HepG2 (cell line): ENCODE data around the gene ALDH3B1. TPM values are rescaled to one million over a fixed set of nuclear protein-coding genes. Genes with fewer than 3 reads are reported as not detected.
A peak's percentile ranks its signal among the peaks of the same experiment; 100 is the strongest.

ENCODE experiments used
- ELF1 ChIP-seq: sonication (generic); formaldehyde crosslinking; IDR thresholded peaks from 2 replicates; pipeline ENCODE4 v1.4.0; 2020; ENCODE audit warnings: missing genetic modification reagents
- HMG20B ChIP-seq: conservative IDR thresholded peaks from 2 replicates; pipeline ENCODE4 v1.6.1; 2016; ENCODE audit warnings: missing genetic modification reagents, missing compliant biosample characterization
- ISL2 ChIP-seq: sonication (generic); formaldehyde crosslinking; IDR thresholded peaks from 2 replicates; pipeline ENCODE4 v1.5.0; 2020; ENCODE audit warnings: missing genetic modification reagents
- KLF16 ChIP-seq, 2 experiments: sonication (generic) in 1 of 2; formaldehyde crosslinking in 1 of 2; IDR thresholded peaks; 2 replicates each; pipeline versions ENCODE4 v1.6.1 to v1.8.0; 2016 to 2023; ENCODE audit warnings: missing genetic modification reagents in 2 of 2, missing compliant biosample characterization in 1 of 2
- KMT2A ChIP-seq: sonication (generic); formaldehyde crosslinking; IDR thresholded peaks from 2 replicates; pipeline ENCODE4 v1.4.0; 2020; ENCODE audit warnings: missing genetic modification reagents
- MYNN ChIP-seq: sonication (generic); formaldehyde crosslinking; IDR thresholded peaks from 2 replicates; pipeline ENCODE4 v1.4.0; 2020; ENCODE audit warnings: mild to moderate bottlenecking, low read depth, missing genetic modification reagents
- SOX5 ChIP-seq: IDR thresholded peaks from 2 replicates; pipeline ENCODE4 v1.6.1; 2016; ENCODE audit warnings: borderline replicate concordance
- TMF1 ChIP-seq: sonication (generic); formaldehyde crosslinking; IDR thresholded peaks from 2 replicates; pipeline ENCODE4 v1.8.1; 2022; ENCODE audit warnings: low read depth, missing genetic modification reagents
- TRIM22 ChIP-seq: fragments of 450-650 bp; IDR thresholded peaks from 2 replicates; pipeline ENCODE4 v1.6.1; 2017
- ZEB1 ChIP-seq: IDR thresholded peaks from 2 replicates; pipeline ENCODE4 v1.6.1; 2012; ENCODE audit warnings: mild to moderate bottlenecking, low read depth, inconsistent platforms; ENCODE audit not compliant: insufficient replicate concordance
- ZNF292 ChIP-seq: sonication (generic); formaldehyde crosslinking; IDR thresholded peaks from 2 replicates; pipeline ENCODE4 v1.8.1; 2022; ENCODE audit warnings: mild to moderate bottlenecking, low read depth, missing genetic modification reagents, borderline replicate concordance
- ZNF839 ChIP-seq: sonication (generic); formaldehyde crosslinking; IDR thresholded peaks from 2 replicates; pipeline ENCODE4 v1.4.0; 2020; ENCODE audit warnings: missing genetic modification reagents, mild to moderate bottlenecking, borderline replicate concordance
- ZSCAN12 ChIP-seq: sonication (generic); formaldehyde crosslinking; IDR thresholded peaks from 2 replicates; pipeline ENCODE4 v1.9.0; 2021; ENCODE audit warnings: mild to moderate bottlenecking, missing genetic modification reagents
- polyA plus RNA-seq, 8 experiments: library from polyadenylated mRNA; depleted of rRNA in 3 of 8; stranded (reverse) in 7 of 8; unstranded in 1 of 8; fragments of >200 nt; fragmentation: Illumina TruSeq in 4 of 8; extraction: Trizol in 4 of 8; gene quantifications; 2 replicates each; pipeline versions ENCODE4 v1.2.1 to v1.2.3, GENCODE V29; 2011 to 2016; ENCODE audit warnings: low read depth in 4 of 8, missing spikeins in 1 of 8, mixed read lengths in 1 of 8; ENCODE audit not compliant: insufficient read depth in 1 of 8
- total RNA-seq, 5 experiments: library from RNA; depleted of rRNA; stranded (reverse); fragments of >200 nt; fragmentation: Illumina TruSeq; extraction: Trizol; gene quantifications; 2 replicates each; pipeline ENCODE4 v1.2.3, GENCODE V29; 2016; ENCODE audit warnings: low read depth in 1 of 5
- TF ChIP-seq, protein P1 (sequence below): sonication (generic); formaldehyde crosslinking; IDR thresholded peaks from 2 replicates; pipeline ENCODE4 v1.4.0; 2020; ENCODE audit warnings: missing genetic modification reagents
- TF ChIP-seq, protein P2 (sequence below), 2 experiments: sonication (generic) in 1 of 2; formaldehyde crosslinking in 1 of 2; IDR thresholded peaks; 2 replicates each; pipeline versions ENCODE4 v1.6.1 to v1.9.0; 2014 to 2022; ENCODE audit warnings: antibody characterized with exemption in 1 of 2, borderline replicate concordance in 1 of 2, inconsistent platforms in 1 of 2, low read depth in 1 of 2, missing genetic modification reagents in 1 of 2

The ALDH3B1 gene
- total and polyA plus RNA-seq, 2 of the 13 experiments (the other 11 are each of a cell fraction or from before 2014, with no cell fraction given): 4.0 to 6.7 TPM

DNA sequence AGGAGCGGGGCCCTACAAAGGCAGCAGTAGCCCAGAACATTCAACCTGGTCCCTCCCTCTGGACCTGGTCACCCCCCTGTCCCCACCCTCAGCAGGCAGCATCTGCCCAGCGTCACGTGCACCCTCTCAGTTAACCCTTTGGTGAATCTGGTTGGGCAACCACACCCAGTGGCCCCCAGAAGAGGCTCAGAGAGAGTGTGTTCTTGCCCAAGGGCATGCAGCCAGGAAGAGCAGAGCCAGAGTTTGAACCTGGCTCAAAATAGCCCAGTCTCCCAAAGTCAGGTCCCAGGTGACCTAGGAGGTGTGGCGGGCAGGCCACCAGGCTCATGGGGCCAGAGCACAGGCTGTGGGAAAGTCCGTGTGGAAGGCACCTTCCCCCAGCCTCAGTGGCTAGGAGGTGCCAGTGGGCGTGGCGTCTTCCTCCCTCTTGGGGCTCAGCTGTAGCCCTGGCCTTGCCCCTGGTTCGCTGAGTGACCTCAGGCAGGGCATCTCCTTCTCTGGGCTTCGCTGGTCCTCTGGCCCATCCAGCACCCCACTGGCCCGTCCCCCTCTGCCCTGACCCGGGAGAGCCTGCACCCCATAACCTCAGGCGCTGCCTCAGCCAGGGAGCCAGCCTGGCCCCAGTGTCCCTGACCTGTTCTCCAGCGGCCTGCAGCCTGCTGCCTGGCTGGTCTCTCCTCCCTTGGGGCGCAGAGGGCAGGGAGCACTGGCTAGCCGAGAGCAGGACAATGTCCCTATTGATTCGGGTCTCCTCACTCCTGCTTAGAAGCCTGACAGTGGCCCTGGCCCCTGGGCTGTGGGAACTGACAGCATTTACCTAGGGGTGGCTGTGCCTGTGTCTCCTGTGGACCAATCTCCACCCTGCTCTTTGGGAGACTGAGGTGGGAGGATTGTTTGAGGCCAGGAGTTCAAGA lies 7.0 kb downstream of the ALDH3B1 start (continued):
- no peak for TF ChIP-seq TRIM22
- TF ChIP-seq KLF16 (CRISPR knock-in tag; IDR thresholded peaks at IDR 0.05): peak in 1 of 2 experiments; percentile 31; a peak in 1 of 4 replicates
- no peak for TF ChIP-seq MYNN (CRISPR knock-in tag)
- TF ChIP-seq TMF1 (CRISPR knock-in tag): no peak
- peak; percentile 45 for TF ChIP-seq ZEB1
- TF ChIP-seq ISL2 (CRISPR knock-in tag): 0 out of 2 replicates have a peak, but pooled peaks have one; percentile 73
- TF ChIP-seq ZNF839 (CRISPR knock-in tag): no peak; the same call in 1 of the 2 replicates
- TF ChIP-seq, protein P1, sequence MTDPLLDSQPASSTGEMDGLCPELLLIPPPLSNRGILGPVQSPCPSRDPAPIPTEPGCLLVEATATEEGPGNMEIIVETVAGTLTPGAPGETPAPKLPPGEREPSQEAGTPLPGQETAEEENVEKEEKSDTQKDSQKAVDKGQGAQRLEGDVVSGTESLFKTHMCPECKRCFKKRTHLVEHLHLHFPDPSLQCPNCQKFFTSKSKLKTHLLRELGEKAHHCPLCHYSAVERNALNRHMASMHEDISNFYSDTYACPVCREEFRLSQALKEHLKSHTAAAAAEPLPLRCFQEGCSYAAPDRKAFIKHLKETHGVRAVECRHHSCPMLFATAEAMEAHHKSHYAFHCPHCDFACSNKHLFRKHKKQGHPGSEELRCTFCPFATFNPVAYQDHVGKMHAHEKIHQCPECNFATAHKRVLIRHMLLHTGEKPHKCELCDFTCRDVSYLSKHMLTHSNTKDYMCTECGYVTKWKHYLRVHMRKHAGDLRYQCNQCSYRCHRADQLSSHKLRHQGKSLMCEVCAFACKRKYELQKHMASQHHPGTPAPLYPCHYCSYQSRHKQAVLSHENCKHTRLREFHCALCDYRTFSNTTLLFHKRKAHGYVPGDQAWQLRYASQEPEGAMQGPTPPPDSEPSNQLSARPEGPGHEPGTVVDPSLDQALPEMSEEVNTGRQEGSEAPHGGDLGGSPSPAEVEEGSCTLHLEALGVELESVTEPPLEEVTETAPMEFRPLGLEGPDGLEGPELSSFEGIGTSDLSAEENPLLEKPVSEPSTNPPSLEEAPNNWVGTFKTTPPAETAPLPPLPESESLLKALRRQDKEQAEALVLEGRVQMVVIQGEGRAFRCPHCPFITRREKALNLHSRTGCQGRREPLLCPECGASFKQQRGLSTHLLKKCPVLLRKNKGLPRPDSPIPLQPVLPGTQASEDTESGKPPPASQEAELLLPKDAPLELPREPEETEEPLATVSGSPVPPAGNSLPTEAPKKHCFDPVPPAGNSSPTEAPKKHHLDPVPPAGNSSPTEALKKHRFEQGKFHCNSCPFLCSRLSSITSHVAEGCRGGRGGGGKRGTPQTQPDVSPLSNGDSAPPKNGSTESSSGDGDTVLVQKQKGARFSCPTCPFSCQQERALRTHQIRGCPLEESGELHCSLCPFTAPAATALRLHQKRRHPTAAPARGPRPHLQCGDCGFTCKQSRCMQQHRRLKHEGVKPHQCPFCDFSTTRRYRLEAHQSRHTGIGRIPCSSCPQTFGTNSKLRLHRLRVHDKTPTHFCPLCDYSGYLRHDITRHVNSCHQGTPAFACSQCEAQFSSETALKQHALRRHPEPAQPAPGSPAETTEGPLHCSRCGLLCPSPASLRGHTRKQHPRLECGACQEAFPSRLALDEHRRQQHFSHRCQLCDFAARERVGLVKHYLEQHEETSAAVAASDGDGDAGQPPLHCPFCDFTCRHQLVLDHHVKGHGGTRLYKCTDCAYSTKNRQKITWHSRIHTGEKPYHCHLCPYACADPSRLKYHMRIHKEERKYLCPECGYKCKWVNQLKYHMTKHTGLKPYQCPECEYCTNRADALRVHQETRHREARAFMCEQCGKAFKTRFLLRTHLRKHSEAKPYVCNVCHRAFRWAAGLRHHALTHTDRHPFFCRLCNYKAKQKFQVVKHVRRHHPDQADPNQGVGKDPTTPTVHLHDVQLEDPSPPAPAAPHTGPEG: no peak; the same call in 1 of the 2 replicates
- TF ChIP-seq HMG20B (CRISPR knock-in tag): peak; percentile 16; the same call in 1 of the 2 replicates
- TF ChIP-seq, protein P2, sequence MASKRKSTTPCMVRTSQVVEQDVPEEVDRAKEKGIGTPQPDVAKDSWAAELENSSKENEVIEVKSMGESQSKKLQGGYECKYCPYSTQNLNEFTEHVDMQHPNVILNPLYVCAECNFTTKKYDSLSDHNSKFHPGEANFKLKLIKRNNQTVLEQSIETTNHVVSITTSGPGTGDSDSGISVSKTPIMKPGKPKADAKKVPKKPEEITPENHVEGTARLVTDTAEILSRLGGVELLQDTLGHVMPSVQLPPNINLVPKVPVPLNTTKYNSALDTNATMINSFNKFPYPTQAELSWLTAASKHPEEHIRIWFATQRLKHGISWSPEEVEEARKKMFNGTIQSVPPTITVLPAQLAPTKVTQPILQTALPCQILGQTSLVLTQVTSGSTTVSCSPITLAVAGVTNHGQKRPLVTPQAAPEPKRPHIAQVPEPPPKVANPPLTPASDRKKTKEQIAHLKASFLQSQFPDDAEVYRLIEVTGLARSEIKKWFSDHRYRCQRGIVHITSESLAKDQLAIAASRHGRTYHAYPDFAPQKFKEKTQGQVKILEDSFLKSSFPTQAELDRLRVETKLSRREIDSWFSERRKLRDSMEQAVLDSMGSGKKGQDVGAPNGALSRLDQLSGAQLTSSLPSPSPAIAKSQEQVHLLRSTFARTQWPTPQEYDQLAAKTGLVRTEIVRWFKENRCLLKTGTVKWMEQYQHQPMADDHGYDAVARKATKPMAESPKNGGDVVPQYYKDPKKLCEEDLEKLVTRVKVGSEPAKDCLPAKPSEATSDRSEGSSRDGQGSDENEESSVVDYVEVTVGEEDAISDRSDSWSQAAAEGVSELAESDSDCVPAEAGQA (IDR thresholded peaks at IDR 0.05; ENCODE audit: low read depth): no peak
- TF ChIP-seq, protein P2 (CRISPR knock-in tag; IDR thresholded peaks at IDR 0.05; ENCODE audit: borderline replicate concordance): no peak
- no peak for TF ChIP-seq ZSCAN12
- TF ChIP-seq ZNF292: peak; percentile 97
- TF ChIP-seq SOX5 (CRISPR knock-in tag): peak; percentile 86
- peak; percentile 13; the same call in 1 of the 2 replicates for TF ChIP-seq KMT2A (CRISPR knock-in tag)
- TF ChIP-seq ELF1 (CRISPR knock-in tag): 0 out of 2 replicates have a peak, but pooled peaks have one; percentile 13
